H9 (cell line): Measurements from ENCODE around the gene PDK4. TPM values are rescaled to one million over a fixed set of nuclear protein-coding genes. Genes with fewer than 3 reads are reported as not detected.
A peak's percentile ranks its signal among the peaks of the same experiment; 100 is the strongest.

ENCODE experiments used
- DNase-seq: peaks from one replicate; pipeline ENCODE4 v3.0.0-alpha.2; 2017
- H2AFZ ChIP-seq: one replicate; pipeline ENCODE4 v1.6.1; 2013; ENCODE audit warnings: mild to moderate bottlenecking, low read length, control low read depth, moderate library complexity
- H2AK5ac ChIP-seq: 2 replicates; pipeline ENCODE4 v1.6.1; 2013; ENCODE audit warnings: low read length, control low read depth, mixed read lengths; ENCODE audit not compliant: insufficient read length
- H2BK120ac ChIP-seq: one replicate; pipeline ENCODE4 v1.6.1; 2013; ENCODE audit warnings: low read depth, mild to moderate bottlenecking, low read length, control low read depth, inconsistent platforms; ENCODE audit not compliant: poor library complexity, severe bottlenecking
- H2BK12ac ChIP-seq: 2 replicates; pipeline ENCODE4 v1.6.1; 2013; ENCODE audit warnings: low read length, control low read depth, mixed read lengths, low read depth; ENCODE audit not compliant: insufficient read length
- H2BK15ac ChIP-seq: 2 replicates; pipeline ENCODE4 v1.6.1; 2013; ENCODE audit warnings: low read depth, low read length, control low read depth
- H2BK20ac ChIP-seq: one replicate; pipeline ENCODE4 v1.6.1; 2013; ENCODE audit warnings: low read depth, mild to moderate bottlenecking, low read length, control low read depth, inconsistent platforms; ENCODE audit not compliant: poor library complexity, severe bottlenecking
- H2BK5ac ChIP-seq: 2 replicates; pipeline ENCODE4 v1.6.1; 2013; ENCODE audit warnings: low read length, control low read depth, mixed read lengths; ENCODE audit not compliant: insufficient read length
- H3K14ac ChIP-seq: 2 replicates; pipeline ENCODE4 v1.6.1; 2013; ENCODE audit warnings: low read length, control low read depth; ENCODE audit not compliant: insufficient read depth
- H3K18ac ChIP-seq: 2 replicates; pipeline ENCODE4 v1.6.1; 2013; ENCODE audit warnings: low read depth, mild to moderate bottlenecking, mixed read lengths, low read length, control low read depth; ENCODE audit not compliant: insufficient read length
- H3K23ac ChIP-seq: 2 replicates; pipeline ENCODE4 v1.6.1; 2013; ENCODE audit warnings: low read length, control low read depth, mixed read lengths, low read depth; ENCODE audit not compliant: insufficient read length
- H3K23me2 ChIP-seq: 2 replicates; pipeline ENCODE4 v1.6.1; 2013; ENCODE audit warnings: low read depth, mild to moderate bottlenecking, mixed read lengths, low read length, control low read depth; ENCODE audit not compliant: insufficient read length, poor library complexity, severe bottlenecking
- H3K27ac ChIP-seq: 2 replicates; pipeline ENCODE4 v1.5.1; 2013; ENCODE audit warnings: low read length, control low read depth, mixed read lengths, low read depth; ENCODE audit not compliant: insufficient read length
- H3K27me3 ChIP-seq: 2 replicates; pipeline ENCODE4 v1.6.1; 2013; ENCODE audit warnings: low read length, control low read depth, inconsistent platforms; ENCODE audit not compliant: insufficient read depth
- H3K4ac ChIP-seq: 2 replicates; pipeline ENCODE4 v1.6.1; 2013; ENCODE audit warnings: low read depth, mild to moderate bottlenecking, control low read depth, inconsistent platforms, low read length, moderate library complexity
- H3K4me1 ChIP-seq: 2 replicates; pipeline ENCODE4 v1.6.1; 2013; ENCODE audit warnings: low read length, control low read depth, inconsistent platforms; ENCODE audit not compliant: insufficient read depth
- H3K4me2 ChIP-seq: 2 replicates; pipeline ENCODE4 v1.6.1; 2013; ENCODE audit warnings: low read length, control low read depth, mixed read lengths; ENCODE audit not compliant: insufficient read length, insufficient read depth
- H3K56ac ChIP-seq: 2 replicates; pipeline ENCODE4 v1.6.1; 2013; ENCODE audit warnings: low read depth, mild to moderate bottlenecking, mixed read lengths, low read length, control low read depth; ENCODE audit not compliant: insufficient read length
- H3K79me1 ChIP-seq: 2 replicates; pipeline ENCODE4 v1.6.1; 2013; ENCODE audit warnings: low read depth, mild to moderate bottlenecking, moderate library complexity, low read length, control low read depth, inconsistent platforms; ENCODE audit not compliant: insufficient read depth, poor library complexity, severe bottlenecking
- H3K79me2 ChIP-seq: 2 replicates; pipeline ENCODE4 v1.6.1; 2013; ENCODE audit warnings: low read length, control low read depth, inconsistent platforms; ENCODE audit not compliant: insufficient read depth
- H3K9ac ChIP-seq: 2 replicates; pipeline ENCODE4 v1.6.1; 2013; ENCODE audit warnings: low read length, control low read depth, mixed read lengths; ENCODE audit not compliant: insufficient read length; ENCODE audit errors: extremely low read depth
- H3K9me3 ChIP-seq: one replicate; pipeline ENCODE4 v1.6.1; 2013; ENCODE audit warnings: low read depth, low read length, inconsistent platforms; ENCODE audit not compliant: control insufficient read depth
- H3T11ph ChIP-seq: one replicate; pipeline ENCODE4 v1.6.1; 2013; ENCODE audit warnings: mild to moderate bottlenecking, low read length, control low read depth, inconsistent platforms
- H4K20me1 ChIP-seq: one replicate; pipeline ENCODE4 v1.6.1; 2013; ENCODE audit not compliant: control insufficient read depth, insufficient read length, insufficient read depth
- H4K5ac ChIP-seq: 2 replicates; pipeline ENCODE4 v1.6.1; 2013; ENCODE audit warnings: low read depth, mild to moderate bottlenecking, mixed read lengths, low read length, control low read depth; ENCODE audit not compliant: insufficient read length
- H4K8ac ChIP-seq: replicated peaks from 2 replicates; pipeline ENCODE4 v1.6.1; 2013; ENCODE audit warnings: low read length, control low read depth, mixed read lengths, low read depth; ENCODE audit not compliant: insufficient read length
- H4K91ac ChIP-seq: 2 replicates; pipeline ENCODE4 v1.6.1; 2013; ENCODE audit warnings: low read depth, mild to moderate bottlenecking, moderate library complexity, mixed read lengths, low read length, control low read depth; ENCODE audit not compliant: insufficient read length
- H3K27ac Mint-ChIP-seq, 3 experiments: 2 replicates in 2 of 3; 3 replicates in 1 of 3; pipeline ENCODE4 v1.8.0; 2020 to 2021; ENCODE audit warnings: mixed read lengths in 3 of 3, mild to moderate bottlenecking in 1 of 3, moderate library complexity in 1 of 3
- H3K27me3 Mint-ChIP-seq: 2 replicates; pipeline ENCODE4 v1.8.0; 2021; ENCODE audit warnings: low read depth, mild to moderate bottlenecking, moderate library complexity, mixed read lengths
- H3K36me3 Mint-ChIP-seq, 3 experiments: 2 replicates in 2 of 3; 3 replicates in 1 of 3; pipeline ENCODE4 v1.8.0; 2020 to 2021; ENCODE audit warnings: low read depth in 3 of 3, mixed read lengths in 3 of 3; ENCODE audit not compliant: insufficient read depth in 1 of 3
- H3K4me1 Mint-ChIP-seq, 2 experiments: 2 replicates each; pipeline ENCODE4 v1.8.0; 2020; ENCODE audit warnings: mixed read lengths in 2 of 2
- H3K4me3 Mint-ChIP-seq, 2 experiments: 2 replicates in 1 of 2; 3 replicates in 1 of 2; pipeline ENCODE4 v1.8.0; 2020 to 2021; ENCODE audit warnings: mild to moderate bottlenecking in 2 of 2, mixed read lengths in 2 of 2, moderate library complexity in 1 of 2
- H3K9me3 Mint-ChIP-seq, 2 experiments: 2 replicates in 1 of 2; 3 replicates in 1 of 2; pipeline ENCODE4 v1.8.0; 2020; ENCODE audit warnings: mild to moderate bottlenecking in 2 of 2, mixed read lengths in 2 of 2, moderate library complexity in 1 of 2
- CTCF ChIP-seq: fragments of 200-600 bp; sonication (generic); conservative IDR thresholded peaks from 3 replicates; pipeline ENCODE4 v1.8.0; 2021; ENCODE audit warnings: antibody characterized with exemption, mild to moderate bottlenecking
- WGBS: extraction: QIAGEN DNeasy Blood & Tissue Kit; methylation state at CpG from one replicate; pipeline ENCODE4 v1.1.7; 2013; ENCODE audit warnings: missing lambda C conversion rate, low lambda C conversion rate, mixed read lengths; ENCODE audit not compliant: insufficient read length; ENCODE audit errors: extremely low coverage; 5-methylcytosine and 5-hydroxymethylcytosine counted together
- long read RNA-seq: library from polyadenylated mRNA; unstranded; transcript quantifications from one replicate; pipeline ENCODE4 v2.0.0, GENCODE V29; 2020
- total RNA-seq: library from RNA; stranded (reverse); gene quantifications from 2 replicates; pipeline ENCODE4 v1.2.1, GENCODE V29; 2021

Gene PDK4
- total RNA-seq = not detected in 2 replicates
- long read RNA-seq = 0 reads

- no peaks in the 10 kb centered on the region for H3K9me3 ChIP-seq
- no peaks in the 10 kb centered on the region for H3K79me2 ChIP-seq
- no peaks in the 10 kb centered on the region for H4K20me1 ChIP-seq
- no peak within 1 kb of the TSS for H3K23ac ChIP-seq
- Mint-ChIP-seq H3K9me3 (no peaks in the 10 kb centered on the region), H3K27ac (no peak within 1 kb of the TSS), H3K36me3 (no peaks in the 10 kb centered on the region), H3K27me3 (peaks cover 72% of the 10 kb centered on the region), H3K4me3 (peak within 1 kb of the TSS; percentile 84 to 94), H3K4me1 (peaks cover 4 to 10% of the 10 kb centered on the region in 2 experiments; a peak in 2 of 4 replicates)
- H3K56ac ChIP-seq = no peak within 1 kb of the TSS
- no peak within 1 kb of the TSS for H2AK5ac ChIP-seq
- no CpG with 5 or more reads among the region's 63 CpGs for WGBS
- H4K91ac ChIP-seq = no peak within 1 kb of the TSS
- no peak within 1 kb of the TSS for H2BK20ac ChIP-seq
- H3K23me2 ChIP-seq = peaks cover 6% of the 10 kb centered on the region
- no peak for TF ChIP-seq CTCF
- DNase-seq = peak; percentile 84
- no peak within 1 kb of the TSS for H2BK120ac ChIP-seq
- H2BK15ac ChIP-seq = no peak within 1 kb of the TSS
- H4K5ac ChIP-seq = no peak within 1 kb of the TSS
- no peaks in the 10 kb centered on the region for H3K79me1 ChIP-seq
- H3K14ac ChIP-seq = no peak within 1 kb of the TSS
- no peak within 1 kb of the TSS for H2BK12ac ChIP-seq
- H3K4me2 ChIP-seq = peak within 1 kb of the TSS; percentile 66
- no peaks in the 10 kb centered on the region for H3K4me1 ChIP-seq
- H3T11ph ChIP-seq = no peak within 1 kb of the TSS
- H2AFZ ChIP-seq = no peak within 1 kb of the TSS
- peaks cover 5% of the 10 kb centered on the region; the same call in 1 of the 2 replicates for H3K27me3 ChIP-seq
- H3K27ac ChIP-seq = no peak within 1 kb of the TSS
- no peak within 1 kb of the TSS for H2BK5ac ChIP-seq
- no peak within 1 kb of the TSS for H3K18ac ChIP-seq
- H3K9ac ChIP-seq = no peak within 1 kb of the TSS
- no peak within 1 kb of the TSS for H3K4ac ChIP-seq
- H4K8ac ChIP-seq = no peak within 1 kb of the TSS
Observed at GRCh38 chr7:95596198-95597063, at the start of gene PDK4. Gene PDK4, minus strand, starts transcription at chr7:95596516. Its CDS starts 223 bp downstream, at chr7:95596293.
